ENCODE data around the gene LLGL2. TPM values are rescaled to one million over a fixed set of nuclear protein-coding genes. Genes with fewer than 3 reads are reported as not detected.

LLGL2 gene
- total and polyA plus RNA-seq, 10 of the 15 experiments (the other 5 are each of a cell fraction or from before 2014, with no cell fraction given), result 0.21 to 9.9 (median 4.5) TPM

DNA sequence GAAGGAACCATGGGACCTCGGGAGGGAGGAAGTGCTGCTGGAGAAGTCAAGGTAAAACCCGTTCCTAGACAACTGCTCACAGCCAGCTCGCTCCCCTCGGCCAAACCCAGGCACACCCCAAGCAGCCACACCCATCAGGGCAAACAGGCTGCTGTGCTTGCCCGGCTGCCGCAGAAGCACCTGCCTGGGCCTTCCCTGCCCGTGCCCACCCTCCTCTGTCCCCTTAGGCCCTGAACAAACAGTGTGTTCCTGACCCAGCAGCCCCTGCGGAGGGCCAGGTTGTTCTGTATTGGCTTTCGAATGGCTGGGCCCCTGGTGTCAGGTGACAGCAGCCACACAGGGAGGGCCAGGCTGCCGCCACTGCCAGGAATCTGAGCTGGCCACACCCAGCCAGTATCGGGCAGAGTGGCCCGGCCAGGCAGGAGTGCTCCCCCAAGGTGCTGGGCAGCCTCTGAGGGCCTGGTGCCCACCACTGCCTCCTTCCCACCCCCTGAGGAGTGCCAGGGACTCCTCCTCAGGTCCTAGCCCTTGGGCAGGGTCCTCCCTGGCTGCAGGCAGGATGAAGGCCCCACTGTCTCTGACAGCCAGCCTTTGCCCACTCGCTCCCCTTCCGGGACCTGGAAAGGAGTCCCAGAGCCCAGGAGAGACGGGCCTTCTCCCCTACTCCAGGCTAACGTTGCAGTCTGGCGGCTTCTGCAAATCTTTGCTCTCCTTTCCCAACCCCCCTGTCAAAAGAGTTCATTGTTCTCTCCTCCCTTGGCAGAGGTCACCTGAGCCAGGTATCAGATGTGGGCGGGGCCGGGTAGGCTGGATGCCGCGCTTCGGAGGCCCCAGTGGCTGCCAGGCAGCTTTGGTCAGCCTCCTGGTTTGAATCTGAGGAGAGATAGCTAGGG, 24.0 kb downstream of the LLGL2 start:
- H4K20me1 ChIP-seq (ENCODE audit: control insufficient read depth, insufficient read depth), result no peaks in the 10 kb centered on the region
- no peaks in the 10 kb centered on the region for H3K36me3 ChIP-seq (ENCODE audit: control insufficient read depth in 2 of 2, insufficient read depth in 2 of 2, low read length in 1 of 2)
- no peaks in the 10 kb centered on the region for H3K27me3 ChIP-seq (replicated peaks in 1 of 2; ENCODE audit: control insufficient read depth in 2 of 2, insufficient read depth in 2 of 2, low read length in 1 of 2)
- H3K79me2 ChIP-seq (ENCODE audit: control insufficient read depth, insufficient read depth, low read length), result no peaks in the 10 kb centered on the region
- TF ChIP-seq WRNIP1 (IDR thresholded peaks at IDR 0.05; ENCODE audit: borderline replicate concordance, low read depth, low read length), result no peak
- TF ChIP-seq, protein P1, sequence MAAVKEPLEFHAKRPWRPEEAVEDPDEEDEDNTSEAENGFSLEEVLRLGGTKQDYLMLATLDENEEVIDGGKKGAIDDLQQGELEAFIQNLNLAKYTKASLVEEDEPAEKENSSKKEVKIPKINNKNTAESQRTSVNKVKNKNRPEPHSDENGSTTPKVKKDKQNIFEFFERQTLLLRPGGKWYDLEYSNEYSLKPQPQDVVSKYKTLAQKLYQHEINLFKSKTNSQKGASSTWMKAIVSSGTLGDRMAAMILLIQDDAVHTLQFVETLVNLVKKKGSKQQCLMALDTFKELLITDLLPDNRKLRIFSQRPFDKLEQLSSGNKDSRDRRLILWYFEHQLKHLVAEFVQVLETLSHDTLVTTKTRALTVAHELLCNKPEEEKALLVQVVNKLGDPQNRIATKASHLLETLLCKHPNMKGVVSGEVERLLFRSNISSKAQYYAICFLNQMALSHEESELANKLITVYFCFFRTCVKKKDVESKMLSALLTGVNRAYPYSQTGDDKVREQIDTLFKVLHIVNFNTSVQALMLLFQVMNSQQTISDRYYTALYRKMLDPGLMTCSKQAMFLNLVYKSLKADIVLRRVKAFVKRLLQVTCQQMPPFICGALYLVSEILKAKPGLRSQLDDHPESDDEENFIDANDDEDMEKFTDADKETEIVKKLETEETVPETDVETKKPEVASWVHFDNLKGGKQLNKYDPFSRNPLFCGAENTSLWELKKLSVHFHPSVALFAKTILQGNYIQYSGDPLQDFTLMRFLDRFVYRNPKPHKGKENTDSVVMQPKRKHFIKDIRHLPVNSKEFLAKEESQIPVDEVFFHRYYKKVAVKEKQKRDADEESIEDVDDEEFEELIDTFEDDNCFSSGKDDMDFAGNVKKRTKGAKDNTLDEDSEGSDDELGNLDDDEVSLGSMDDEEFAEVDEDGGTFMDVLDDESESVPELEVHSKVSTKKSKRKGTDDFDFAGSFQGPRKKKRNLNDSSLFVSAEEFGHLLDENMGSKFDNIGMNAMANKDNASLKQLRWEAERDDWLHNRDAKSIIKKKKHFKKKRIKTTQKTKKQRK (IDR thresholded peaks at IDR 0.05; ENCODE audit: low read depth, low read length), result no peak
- TF ChIP-seq, protein P2, sequence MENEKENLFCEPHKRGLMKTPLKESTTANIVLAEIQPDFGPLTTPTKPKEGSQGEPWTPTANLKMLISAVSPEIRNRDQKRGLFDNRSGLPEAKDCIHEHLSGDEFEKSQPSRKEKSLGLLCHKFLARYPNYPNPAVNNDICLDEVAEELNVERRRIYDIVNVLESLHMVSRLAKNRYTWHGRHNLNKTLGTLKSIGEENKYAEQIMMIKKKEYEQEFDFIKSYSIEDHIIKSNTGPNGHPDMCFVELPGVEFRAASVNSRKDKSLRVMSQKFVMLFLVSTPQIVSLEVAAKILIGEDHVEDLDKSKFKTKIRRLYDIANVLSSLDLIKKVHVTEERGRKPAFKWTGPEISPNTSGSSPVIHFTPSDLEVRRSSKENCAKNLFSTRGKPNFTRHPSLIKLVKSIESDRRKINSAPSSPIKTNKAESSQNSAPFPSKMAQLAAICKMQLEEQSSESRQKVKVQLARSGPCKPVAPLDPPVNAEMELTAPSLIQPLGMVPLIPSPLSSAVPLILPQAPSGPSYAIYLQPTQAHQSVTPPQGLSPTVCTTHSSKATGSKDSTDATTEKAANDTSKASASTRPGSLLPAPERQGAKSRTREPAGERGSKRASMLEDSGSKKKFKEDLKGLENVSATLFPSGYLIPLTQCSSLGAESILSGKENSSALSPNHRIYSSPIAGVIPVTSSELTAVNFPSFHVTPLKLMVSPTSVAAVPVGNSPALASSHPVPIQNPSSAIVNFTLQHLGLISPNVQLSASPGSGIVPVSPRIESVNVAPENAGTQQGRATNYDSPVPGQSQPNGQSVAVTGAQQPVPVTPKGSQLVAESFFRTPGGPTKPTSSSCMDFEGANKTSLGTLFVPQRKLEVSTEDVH (IDR thresholded peaks at IDR 0.05; ENCODE audit: low read depth, partially characterized antibody), result no peak
- no peak for TF ChIP-seq RUNX3 (IDR thresholded peaks at IDR 0.05; ENCODE audit: low read length)
- TF ChIP-seq RB1 (IDR thresholded peaks at IDR 0.05; ENCODE audit: borderline replicate concordance), result no peak
- no peak for TF ChIP-seq PAX8 (IDR thresholded peaks at IDR 0.05)
- TF ChIP-seq RCOR1 (conservative IDR thresholded peaks at IDR 0.05; ENCODE audit: low read depth, low read length), result no peak
- TF ChIP-seq, protein P3, sequence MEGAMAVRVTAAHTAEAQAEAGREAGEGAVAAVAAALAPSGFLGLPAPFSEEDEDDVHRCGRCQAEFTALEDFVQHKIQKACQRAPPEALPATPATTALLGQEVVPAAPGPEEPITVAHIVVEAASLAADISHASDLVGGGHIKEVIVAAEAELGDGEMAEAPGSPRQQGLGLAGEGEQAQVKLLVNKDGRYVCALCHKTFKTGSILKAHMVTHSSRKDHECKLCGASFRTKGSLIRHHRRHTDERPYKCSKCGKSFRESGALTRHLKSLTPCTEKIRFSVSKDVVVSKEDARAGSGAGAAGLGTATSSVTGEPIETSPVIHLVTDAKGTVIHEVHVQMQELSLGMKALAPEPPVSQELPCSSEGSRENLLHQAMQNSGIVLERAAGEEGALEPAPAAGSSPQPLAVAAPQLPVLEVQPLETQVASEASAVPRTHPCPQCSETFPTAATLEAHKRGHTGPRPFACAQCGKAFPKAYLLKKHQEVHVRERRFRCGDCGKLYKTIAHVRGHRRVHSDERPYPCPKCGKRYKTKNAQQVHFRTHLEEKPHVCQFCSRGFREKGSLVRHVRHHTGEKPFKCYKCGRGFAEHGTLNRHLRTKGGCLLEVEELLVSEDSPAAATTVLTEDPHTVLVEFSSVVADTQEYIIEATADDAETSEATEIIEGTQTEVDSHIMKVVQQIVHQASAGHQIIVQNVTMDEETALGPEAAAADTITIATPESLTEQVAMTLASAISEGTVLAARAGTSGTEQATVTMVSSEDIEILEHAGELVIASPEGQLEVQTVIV (IDR thresholded peaks at IDR 0.05; ENCODE audit: borderline replicate concordance, partially characterized antibody), result no peak
- TF ChIP-seq, protein P4, sequence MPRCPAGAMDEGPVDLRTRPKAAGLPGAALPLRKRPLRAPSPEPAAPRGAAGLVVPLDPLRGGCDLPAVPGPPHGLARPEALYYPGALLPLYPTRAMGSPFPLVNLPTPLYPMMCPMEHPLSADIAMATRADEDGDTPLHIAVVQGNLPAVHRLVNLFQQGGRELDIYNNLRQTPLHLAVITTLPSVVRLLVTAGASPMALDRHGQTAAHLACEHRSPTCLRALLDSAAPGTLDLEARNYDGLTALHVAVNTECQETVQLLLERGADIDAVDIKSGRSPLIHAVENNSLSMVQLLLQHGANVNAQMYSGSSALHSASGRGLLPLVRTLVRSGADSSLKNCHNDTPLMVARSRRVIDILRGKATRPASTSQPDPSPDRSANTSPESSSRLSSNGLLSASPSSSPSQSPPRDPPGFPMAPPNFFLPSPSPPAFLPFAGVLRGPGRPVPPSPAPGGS (IDR thresholded peaks at IDR 0.05; ENCODE audit: borderline replicate concordance, insufficient read depth, low read depth, low read length, poor library complexity, severe bottlenecking), result no peak
- TF ChIP-seq, protein P5, sequence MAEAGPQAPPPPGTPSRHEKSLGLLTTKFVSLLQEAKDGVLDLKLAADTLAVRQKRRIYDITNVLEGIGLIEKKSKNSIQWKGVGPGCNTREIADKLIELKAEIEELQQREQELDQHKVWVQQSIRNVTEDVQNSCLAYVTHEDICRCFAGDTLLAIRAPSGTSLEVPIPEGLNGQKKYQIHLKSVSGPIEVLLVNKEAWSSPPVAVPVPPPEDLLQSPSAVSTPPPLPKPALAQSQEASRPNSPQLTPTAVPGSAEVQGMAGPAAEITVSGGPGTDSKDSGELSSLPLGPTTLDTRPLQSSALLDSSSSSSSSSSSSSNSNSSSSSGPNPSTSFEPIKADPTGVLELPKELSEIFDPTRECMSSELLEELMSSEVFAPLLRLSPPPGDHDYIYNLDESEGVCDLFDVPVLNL (IDR thresholded peaks at IDR 0.05; ENCODE audit: low read depth, low read length), result no peak
- no peak overlapping the region for H3K4me2 ChIP-seq (ENCODE audit: control insufficient read depth, insufficient read depth)
- intact Hi-C loops (cut with micrococcal nuclease; ENCODE audit: unreplicated experiment), result no loop called here
- no peaks in the 10 kb centered on the region for H3K9me3 ChIP-seq (replicated peaks; ENCODE audit: control insufficient read depth, insufficient read depth, low read length)
- POLR2A ChIA-PET, result no interaction called here
- SMC1A ChIA-PET (ENCODE audit: uncharacterized antibody, unreplicated experiment), result no interaction called here
- no peak overlapping the region for H3K9ac ChIP-seq (ENCODE audit: control insufficient read depth, insufficient read depth, low read length)
- H3K4me1 ChIP-seq (ENCODE audit: control insufficient read depth, insufficient read depth, low read length), result no peaks in the 10 kb centered on the region
- RAD21 ChIA-PET (ENCODE audit: unreplicated experiment), result interaction anchor here (1.1 kb wide), 1 partner anchor 7 kb away, joined by 4 read pairs; no protein-coding TSS in a partner anchor
- CTCF ChIA-PET, result no interaction called here
- BruUV-seq (replicated peaks), result no TSS peak
- no peak for FAIRE-seq
- H2AFZ ChIP-seq (ENCODE audit: control insufficient read depth, low read depth, low read length), result no peak overlapping the region
- in situ Hi-C loops (cut with MboI), result no loop called here
- WGBS (ENCODE audit: insufficient coverage, insufficient replicate concordance, low lambda C conversion rate, missing lambda C conversion rate), result 56% methylated on average over 17 of the region's 22 CpGs
- ATAC-seq, result no peak
- H3K4me3 ChIP-seq, result no peak overlapping the region
- H3K27ac ChIP-seq (ENCODE audit: control insufficient read depth, insufficient read depth), result no peak overlapping the region
- DNase-seq (ENCODE audit: low read depth, low spot score), result no peak
